D341Med (cell line): ENCODE data around the gene MICAL3.
"Not testable (repeated sequence)": the region's sequence is repeated elsewhere in the genome, so short reads cannot be mapped to it uniquely, and the experiment has no call there.

Source experiments
- DNase-seq: peaks from one replicate; pipeline ENCODE4 v3.0.0; 2012; ENCODE audit warnings: low spot score

Gene MICAL3

GRCh38 chr22:17953147-17953546 lies 71.2 kb downstream of the MICAL3 start:
- no peak for DNase-seq

GRCh38 chr22:17952273-17952801 lies 72.0 kb downstream of the MICAL3 start:
- DNase-seq = no peak

DNA sequence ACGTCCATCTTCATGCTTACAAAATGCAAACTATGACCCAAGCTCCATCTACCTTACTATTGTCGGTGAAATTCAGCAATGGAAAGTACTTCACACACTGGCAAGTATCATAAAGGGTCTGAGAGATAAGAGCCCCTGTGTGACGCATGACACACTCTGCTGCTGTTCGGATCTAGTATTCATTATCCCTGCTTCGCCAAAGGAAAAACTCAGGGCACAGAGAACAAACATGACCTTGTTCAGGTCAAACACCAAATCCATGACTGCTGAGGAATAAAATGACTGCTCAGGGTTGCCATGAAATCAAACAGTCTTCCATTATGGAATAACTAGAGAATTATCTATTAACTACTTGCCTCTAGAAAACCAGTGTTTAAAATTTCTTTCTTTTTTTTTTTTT lies 73.0 kb downstream of the MICAL3 start:
- no peak for DNase-seq

GRCh38 chr22:17950651-17951214 lies 73.6 kb downstream of the MICAL3 start:
- DNase-seq = no peak

- DNase-seq = no peak
Measured at GRCh38 chr22:17949642-17950473, 74.5 kb downstream of the MICAL3 start.

GRCh38 chr22:17948101-17948500 lies 76.3 kb downstream of the MICAL3 start:
- DNase-seq = no peak

GRCh38 chr22:17946662-17947367 lies 77.5 kb downstream of the MICAL3 start:
- no peak for DNase-seq

DNA sequence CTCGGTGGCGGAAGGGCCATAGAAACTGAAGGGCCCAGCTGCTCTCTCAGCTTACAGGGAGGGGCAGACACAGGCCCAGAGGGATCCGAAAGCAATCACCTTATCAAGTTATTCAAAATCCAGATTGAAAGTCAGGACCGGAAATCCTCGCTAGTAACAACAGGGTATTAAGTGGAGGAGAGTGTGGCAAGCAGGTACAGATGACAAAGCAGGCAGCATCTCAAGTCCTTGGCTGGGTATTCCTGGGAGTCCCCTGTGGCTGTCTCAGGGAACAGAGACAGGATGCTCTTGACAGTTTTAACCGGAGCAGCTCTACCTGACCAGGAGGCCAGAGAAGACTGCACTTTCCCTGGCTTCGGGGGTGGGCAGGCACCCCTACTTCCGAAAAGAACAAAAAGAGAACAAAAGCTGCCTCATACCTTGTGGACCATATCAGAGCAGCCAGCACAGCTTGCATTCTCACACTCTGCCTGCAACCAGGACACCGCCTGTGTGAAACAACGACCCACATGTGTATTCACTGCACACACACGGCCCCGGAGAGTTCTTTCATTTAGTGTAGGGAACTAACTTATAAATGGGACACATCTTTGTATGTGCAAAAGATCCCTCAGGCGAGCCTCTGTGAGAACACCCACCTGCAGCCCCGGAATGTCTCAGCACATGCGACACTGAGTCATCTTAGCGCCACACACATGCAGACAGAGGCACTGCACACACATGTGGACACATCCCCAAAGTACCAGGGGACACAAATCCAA lies 78.3 kb downstream of the MICAL3 start:
- no peak for DNase-seq

DNA sequence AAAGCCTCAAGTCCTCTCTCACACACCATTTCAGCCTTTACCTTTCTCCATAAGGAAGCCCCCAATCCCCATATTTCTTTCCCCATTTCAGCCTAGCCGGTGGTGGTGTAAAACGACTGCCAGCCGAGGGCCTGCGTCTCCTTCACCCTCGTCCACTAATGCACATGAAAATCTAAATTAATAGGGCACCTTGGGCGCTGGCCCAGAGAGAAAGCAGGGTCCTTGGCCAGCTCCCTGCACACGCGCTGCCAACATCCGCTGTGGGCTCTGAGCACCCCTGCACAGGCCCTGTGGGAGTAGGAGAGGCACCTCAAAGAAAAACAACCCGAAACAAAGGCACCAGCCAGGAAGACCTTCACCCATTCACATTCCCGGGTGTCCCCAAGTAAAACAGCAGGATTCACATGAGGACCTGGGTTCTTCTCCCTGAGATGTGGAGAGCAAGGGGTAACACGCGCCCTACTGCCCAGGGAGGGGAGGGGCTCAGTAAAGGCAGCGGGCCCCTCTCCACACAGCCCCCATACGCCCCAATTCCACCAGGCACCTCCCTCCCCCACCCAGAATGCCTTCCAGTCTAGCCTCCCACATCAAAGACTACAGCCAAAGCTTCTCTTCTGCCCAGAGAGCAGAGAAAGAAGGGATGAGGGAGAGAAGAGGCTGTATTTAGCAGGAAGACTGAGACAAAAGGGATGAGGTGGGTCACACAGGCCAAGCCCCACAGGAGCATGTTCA lies 79.0 kb downstream of the MICAL3 start:
- no peak for DNase-seq

DNA sequence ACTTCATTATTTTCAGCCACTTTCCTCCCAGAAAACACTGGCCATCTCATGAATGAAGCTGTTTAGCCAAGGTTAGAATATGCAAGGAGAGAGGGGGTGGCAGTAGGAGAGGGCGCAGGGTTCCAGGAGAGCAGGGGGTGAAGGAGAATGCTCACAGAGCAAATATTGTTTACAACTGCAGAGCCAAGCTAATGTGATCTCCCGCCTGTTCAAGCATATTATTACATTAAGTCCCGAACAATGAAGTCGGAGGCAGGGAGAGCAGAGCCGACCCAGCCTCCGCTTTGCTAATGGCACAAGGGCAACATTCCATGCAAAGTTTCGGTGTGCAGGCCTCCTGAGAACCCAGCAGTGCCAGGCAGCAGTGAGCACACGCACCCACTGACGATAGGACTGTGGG lies 80.1 kb downstream of the MICAL3 start:
- DNase-seq = no peak

DNA sequence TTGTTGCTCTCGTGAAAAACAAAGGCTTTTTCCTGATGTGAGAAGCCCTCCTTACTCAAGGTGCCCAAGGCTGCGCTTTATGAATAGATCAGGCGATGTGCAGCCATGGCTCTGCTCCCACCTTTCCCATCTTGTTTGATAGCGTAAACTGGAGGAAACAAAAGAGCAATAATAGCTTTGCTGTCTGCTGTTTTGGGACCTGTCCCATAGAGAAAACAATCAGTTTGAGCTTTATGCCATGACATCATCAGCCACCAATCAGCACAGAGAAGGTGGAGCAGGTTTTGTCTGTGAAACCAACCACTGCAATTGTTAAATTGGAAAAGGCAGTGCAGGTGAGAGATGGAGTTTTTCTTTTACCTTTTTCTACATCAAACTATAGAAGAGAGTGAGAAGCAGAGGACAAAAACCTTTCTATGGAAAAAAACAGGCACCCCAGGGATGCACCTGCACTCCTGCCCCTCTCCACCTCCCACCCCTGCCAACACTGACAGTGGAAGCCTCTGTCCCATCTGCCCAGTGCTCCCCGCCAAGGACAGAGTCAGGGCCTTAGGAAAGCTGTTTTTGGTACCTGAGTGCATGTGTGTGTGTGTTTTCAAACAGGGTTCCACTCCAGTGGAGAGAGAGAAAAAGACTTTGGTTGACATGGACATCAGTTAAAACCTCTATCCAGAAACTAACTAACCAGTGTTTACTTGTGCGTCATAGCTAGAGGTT lies 80.7 kb downstream of the MICAL3 start:
- DNase-seq = no peak

DNA sequence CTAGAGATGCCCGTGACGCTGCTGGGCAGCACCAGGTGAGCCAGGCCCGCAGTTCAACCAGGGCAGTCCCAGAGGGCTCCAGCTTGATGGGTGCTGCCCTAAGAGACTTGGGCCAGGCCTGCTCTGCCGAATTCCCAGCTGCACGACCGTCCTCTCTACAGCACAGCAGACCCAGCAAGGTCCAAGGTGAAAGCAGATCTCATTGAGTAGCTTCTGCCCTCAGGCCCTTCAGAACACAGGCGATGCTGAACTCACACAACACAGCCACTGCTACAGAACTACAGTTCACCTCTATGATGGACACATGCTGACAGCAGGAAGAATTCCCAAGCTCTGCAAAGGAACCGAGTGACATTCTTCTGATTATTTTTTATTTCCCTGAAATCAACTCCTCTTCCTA lies 81.6 kb downstream of the MICAL3 start:
- DNase-seq = no peak

DNA sequence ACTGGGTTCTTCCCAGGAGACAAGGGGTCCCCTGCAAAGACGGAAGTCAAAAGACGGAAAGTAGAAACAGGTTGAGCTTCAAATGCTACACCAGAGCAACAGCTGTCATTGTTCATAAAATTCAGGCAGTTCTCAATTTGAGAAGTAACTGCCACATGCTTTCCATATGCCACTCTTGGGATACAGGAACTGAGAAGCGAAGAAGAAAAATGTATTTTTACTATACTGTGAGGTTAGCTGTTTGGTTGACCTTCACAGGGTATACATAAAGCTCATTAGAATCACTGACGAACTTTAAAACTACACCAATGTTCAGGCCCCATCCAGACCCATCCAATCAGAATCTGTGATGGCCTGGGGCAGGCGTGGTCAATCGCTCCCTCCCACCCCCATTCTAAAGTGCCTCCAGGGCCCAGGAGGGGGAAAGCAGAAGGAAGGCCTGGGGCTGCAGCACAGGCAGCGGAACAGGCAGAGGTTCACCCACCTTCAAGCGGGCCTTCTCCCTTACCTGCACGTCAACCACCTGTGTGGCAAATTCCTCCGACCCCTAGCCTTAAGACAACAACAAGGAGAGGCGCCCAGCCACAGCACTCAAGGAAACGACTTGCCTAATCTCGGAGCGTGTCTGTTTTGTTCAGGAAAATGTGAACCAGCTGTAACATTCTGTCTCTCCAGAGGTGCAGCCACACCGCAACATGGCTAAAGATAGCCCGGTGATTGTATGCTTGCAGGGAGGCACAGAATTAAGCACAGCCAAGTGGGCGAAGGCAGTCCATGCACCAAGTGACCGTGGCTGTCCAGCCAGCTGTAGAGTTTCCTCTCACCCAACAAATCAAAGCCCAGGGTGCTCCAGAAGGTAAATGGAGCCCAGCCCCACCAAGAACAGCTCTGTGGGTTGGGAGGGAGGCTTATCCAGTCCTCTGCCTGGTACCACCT lies 82.6 kb downstream of the MICAL3 start:
- DNase-seq = no peak

GRCh38 chr22:17939579-17939978 lies 84.8 kb downstream of the MICAL3 start:
- DNase-seq = no peak

GRCh38 chr22:17939011-17939410 lies 85.3 kb downstream of the MICAL3 start:
- DNase-seq = no peak

DNA sequence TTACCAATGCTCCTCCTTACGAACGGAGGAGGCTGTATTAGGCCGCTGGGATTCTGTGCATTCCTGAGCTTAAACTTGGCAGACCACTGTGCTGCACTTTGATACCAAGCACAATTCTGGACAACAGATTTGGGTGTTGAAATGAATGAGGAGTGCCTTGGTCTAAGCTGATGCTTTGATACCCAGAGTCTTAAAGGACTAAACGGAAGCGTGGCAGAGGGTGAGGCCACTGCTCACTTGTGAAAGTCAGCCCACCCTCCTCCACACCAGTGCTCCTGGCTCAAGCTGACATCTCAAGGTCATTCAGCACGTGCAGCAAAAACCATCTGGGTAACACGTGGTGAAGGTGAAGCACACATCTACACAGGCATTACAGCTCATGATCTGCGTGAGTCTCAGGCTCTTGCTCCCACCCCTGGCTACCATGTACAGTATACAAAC lies 85.9 kb downstream of the MICAL3 start:
- DNase-seq = no peak

- not testable (repeated sequence) for DNase-seq
Measured at GRCh38 chr22:17932457-17932856, 91.9 kb downstream of the MICAL3 start.

DNA sequence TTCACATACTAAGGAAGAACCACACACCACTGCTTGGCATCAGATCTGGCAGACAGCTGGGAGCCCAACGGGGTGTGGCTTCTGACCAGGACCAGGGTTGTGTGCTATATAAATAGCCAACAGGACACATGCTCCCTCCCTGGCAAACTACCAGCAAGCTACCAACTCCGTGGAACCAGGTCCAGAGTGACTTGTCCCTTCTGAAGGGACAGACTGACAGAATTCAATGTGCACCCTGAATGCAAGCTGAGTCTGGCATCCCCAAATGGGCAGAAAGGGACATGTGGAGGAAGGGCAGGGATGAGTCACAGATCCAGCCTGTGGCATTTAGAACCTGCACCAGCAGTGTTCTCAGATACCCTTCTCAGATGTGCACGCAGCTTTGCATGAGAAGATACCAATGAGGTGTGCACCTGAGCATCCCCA lies 92.9 kb downstream of the MICAL3 start:
- DNase-seq = no peak

DNA sequence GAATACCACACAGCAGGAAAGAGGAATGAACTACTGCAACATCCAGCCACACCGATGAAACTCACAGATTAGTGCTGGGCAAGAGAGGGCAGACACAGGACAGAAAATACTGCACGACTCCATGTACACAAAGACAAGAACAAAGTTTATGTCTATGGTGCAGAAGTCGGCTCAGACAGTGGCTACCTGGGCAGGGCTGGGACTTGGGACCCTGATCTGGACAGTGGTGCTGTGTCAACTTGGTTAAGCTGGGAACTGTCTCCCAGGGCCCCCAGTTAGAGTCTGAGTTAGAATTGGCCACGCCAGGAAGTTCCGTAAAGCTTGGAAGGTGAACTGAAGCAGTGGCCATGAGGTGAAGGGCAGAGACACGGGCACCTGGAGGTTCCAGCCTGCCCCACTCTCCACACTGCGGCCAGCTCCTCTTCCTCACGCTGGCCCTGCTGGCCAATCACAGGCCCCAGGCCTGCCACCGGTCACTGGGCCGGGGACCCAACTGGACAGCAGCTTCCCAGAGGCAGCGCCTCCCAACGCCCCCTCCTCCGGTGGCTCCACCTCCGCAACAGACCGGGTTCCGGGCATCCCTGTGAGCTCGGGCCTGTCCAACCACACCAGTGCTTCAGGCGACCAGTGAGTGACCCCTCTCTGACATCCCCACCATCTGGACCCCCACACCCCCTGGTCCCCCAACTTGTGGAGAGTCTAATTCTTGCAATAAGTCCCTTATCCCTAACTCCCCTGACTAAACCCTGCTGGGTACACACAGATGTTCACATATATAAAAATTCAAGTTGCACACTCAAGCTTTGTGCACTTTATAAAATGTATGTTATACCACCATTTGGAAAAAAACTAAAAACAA lies 93.7 kb downstream of the MICAL3 start:
- DNase-seq = no peak
